ENCODE measurements around the gene ROR1. TPM values are rescaled to one million over a fixed set of nuclear protein-coding genes. Genes with fewer than 3 reads are reported as not detected.

ROR1 gene
- total RNA-seq, 6 experiments from 2014 or later, result 0.04 to 0.58 (median 0.37) TPM

DNA sequence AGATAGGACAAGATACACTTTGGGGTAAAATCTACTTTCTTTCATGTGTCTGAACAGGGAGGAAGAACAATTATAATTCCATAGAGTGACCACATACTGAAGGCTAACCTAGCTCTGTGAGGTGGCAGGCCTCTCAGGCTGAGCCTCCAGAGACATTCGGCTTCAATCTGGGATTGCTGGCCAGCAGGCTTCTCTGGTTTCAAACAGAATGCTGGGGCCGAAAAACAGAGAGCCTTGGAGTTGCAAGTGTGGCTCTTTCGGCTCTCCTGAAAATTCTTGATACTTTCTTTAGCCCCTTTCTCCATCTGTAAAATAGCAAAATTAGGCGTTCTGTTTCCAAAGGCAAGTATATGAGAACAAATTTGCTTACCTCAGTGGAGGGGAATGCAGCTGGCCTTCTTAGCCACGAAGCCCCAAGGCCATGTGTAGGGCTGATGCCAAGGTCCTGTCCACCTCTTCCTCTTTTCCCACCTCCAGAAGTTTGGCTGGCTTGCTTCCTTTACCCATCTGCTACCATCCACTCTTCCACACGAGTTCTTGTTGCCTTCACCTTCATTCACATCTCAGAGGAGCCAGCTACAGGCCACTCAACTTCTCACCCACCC lies 399.6 kb downstream of the ROR1 start:
- ATAC-seq, result no peak
- H3K27ac ChIP-seq, result no peak overlapping the region
- WGBS (ENCODE audit: insufficient coverage, low coverage, low lambda C conversion rate, missing lambda C conversion rate), result 66% methylated on average over 4 of the region's 6 CpGs

DNA sequence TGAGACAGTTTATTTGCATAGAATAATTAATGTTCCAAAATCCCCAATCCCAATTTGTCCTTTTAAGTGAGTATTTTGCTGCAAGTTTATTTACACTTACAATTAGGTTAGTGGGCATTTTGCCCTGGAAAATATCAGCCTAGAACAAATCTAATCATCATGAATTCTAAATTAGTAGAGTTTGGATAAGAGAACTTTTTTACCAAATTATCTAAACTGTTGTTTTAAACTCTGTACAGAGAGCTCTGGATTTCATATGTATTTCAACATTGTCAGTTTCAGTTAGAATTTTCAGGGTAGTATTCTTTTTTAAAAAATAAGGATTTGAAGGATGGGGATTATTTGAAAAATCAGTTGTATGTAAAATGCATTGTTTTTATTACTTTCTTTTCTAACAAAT lies 401.8 kb downstream of the ROR1 start:
- no peak overlapping the region for H3K27ac ChIP-seq
- intact Hi-C loops (cut with DNase I), result no loop called here
- H3K36me3 ChIP-seq, result no peaks in the 10 kb centered on the region

More for the DNA sequence above, 399.6 kb downstream of the ROR1 start:
- Histone ChIP-seq H3K4me1 (no peaks in the 10 kb centered on the region), H3K36me3 (no peaks in the 10 kb centered on the region), H3K4me3 (no peak overlapping the region), H3K9me3 (no peaks in the 10 kb centered on the region), H3K27me3 (no peaks in the 10 kb centered on the region)
- intact Hi-C loops (cut with DNase I), result no loop called here
- no peak for TF ChIP-seq POLR2A (IDR thresholded peaks at IDR 0.05)
- TF ChIP-seq, protein P1, sequence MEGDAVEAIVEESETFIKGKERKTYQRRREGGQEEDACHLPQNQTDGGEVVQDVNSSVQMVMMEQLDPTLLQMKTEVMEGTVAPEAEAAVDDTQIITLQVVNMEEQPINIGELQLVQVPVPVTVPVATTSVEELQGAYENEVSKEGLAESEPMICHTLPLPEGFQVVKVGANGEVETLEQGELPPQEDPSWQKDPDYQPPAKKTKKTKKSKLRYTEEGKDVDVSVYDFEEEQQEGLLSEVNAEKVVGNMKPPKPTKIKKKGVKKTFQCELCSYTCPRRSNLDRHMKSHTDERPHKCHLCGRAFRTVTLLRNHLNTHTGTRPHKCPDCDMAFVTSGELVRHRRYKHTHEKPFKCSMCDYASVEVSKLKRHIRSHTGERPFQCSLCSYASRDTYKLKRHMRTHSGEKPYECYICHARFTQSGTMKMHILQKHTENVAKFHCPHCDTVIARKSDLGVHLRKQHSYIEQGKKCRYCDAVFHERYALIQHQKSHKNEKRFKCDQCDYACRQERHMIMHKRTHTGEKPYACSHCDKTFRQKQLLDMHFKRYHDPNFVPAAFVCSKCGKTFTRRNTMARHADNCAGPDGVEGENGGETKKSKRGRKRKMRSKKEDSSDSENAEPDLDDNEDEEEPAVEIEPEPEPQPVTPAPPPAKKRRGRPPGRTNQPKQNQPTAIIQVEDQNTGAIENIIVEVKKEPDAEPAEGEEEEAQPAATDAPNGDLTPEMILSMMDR (IDR thresholded peaks at IDR 0.05), result no peak
- DNase-seq, result no peak

DNA sequence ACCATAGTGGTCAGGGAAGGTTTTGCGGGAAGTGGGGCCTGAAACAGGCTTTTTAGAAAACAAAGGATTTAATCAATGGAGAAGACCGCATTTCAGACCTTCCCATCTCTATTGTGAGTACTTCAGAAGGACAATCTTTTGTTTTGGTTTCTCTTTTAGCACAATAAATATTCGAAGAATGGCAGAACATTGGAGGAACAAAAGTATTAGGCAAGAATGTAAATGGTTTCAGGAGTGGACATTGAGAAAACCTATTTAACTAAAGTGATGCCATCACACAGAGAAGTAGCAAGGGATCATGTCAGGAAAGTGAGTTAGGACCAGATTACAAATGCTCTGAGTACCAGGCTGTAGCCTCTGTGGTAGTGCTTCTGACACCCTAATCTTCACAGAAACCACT lies 402.8 kb downstream of the ROR1 start:
- Histone ChIP-seq H3K4me1 (no peaks in the 10 kb centered on the region), H3K27ac (no peak overlapping the region), H3K9me3 (no peaks in the 10 kb centered on the region), H3K27me3 (no peaks in the 10 kb centered on the region), H3K36me3 (no peaks in the 10 kb centered on the region), H3K4me3 (no peak overlapping the region)
- TF ChIP-seq POLR2A (IDR thresholded peaks at IDR 0.05), result no peak
- TF ChIP-seq, protein P1 (IDR thresholded peaks at IDR 0.05), result no peak
- 69% methylated on average over 3 of the region's 3 CpGs for WGBS (ENCODE audit: insufficient coverage, low coverage, low lambda C conversion rate, missing lambda C conversion rate)
- intact Hi-C loops (cut with DNase I), result no loop called here
- no peak for ATAC-seq
- no peak for DNase-seq

More for the DNA sequence above, 401.8 kb downstream of the ROR1 start:
- H3K27me3 ChIP-seq, result no peaks in the 10 kb centered on the region
- H3K4me3 ChIP-seq, result no peak overlapping the region
- ATAC-seq (no peak), DNase-seq (no peak)
- no peak for TF ChIP-seq POLR2A (IDR thresholded peaks at IDR 0.05)
- TF ChIP-seq, protein P1 (IDR thresholded peaks at IDR 0.05), result no peak
- H3K4me1 ChIP-seq, result no peaks in the 10 kb centered on the region
- no peaks in the 10 kb centered on the region for H3K9me3 ChIP-seq

DNA sequence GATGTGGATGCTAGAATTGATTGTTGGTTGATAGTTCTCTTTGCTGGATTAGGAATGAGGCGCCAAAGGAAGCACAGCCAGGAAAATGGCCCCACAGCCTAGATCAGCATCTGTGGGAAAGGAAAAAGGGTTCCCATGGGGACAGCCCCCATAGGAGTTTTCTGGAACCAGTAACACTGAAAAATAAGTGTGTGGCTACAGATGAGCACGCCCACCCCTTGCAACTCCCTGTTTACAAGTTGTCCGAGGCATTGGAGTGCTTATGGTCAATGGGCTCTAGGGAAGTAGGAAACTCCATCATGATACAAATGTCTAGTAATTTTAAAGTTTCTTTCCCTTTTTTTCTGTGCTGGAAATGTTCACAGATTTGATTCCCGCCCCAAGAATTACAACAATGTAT lies 405.8 kb downstream of the ROR1 start:
- intact Hi-C loops (cut with DNase I), result no loop called here
- TF ChIP-seq, protein P1 (IDR thresholded peaks at IDR 0.05), result no peak
- TF ChIP-seq POLR2A (IDR thresholded peaks at IDR 0.05), result no peak

DNA sequence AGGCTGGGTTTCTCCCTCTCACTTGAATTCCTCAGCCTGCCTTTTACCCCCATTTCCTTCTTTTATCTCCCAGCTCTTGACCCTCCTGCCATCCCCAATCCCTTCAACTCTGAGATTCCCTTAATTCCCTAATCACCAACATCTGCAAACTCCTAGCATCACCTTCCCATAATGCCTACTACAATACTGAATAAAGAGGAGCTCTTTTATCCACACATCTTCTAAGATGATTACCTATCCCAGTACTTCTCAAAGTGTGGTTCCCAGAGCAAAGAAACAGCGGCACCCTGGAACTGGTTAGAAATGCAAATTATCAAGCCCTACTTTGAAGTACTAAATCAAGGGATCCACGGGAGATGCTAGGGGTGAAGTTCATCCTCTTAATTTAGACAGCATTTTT lies 408.4 kb downstream of the ROR1 start:
- H3K4me1 ChIP-seq, result no peaks in the 10 kb centered on the region
- no peak overlapping the region for H3K4me3 ChIP-seq
- no peaks in the 10 kb centered on the region for H3K27me3 ChIP-seq
- intact Hi-C loops (cut with DNase I), result no loop called here
- 74% methylated on average over 2 of the region's 2 CpGs for WGBS (ENCODE audit: insufficient coverage, low coverage, low lambda C conversion rate, missing lambda C conversion rate)
- H3K27ac ChIP-seq, result no peak overlapping the region
- H3K36me3 ChIP-seq, result no peaks in the 10 kb centered on the region
- H3K9me3 ChIP-seq, result no peaks in the 10 kb centered on the region
- no peak for DNase-seq
- ATAC-seq, result no peak
- TF ChIP-seq, protein P1 (IDR thresholded peaks at IDR 0.05), result no peak
- no peak for TF ChIP-seq POLR2A (IDR thresholded peaks at IDR 0.05)

More for the DNA sequence above, 405.8 kb downstream of the ROR1 start:
- Histone ChIP-seq H3K9me3 (no peaks in the 10 kb centered on the region), H3K4me3 (no peak overlapping the region), H3K36me3 (no peaks in the 10 kb centered on the region), H3K27ac (no peak overlapping the region), H3K4me1 (no peaks in the 10 kb centered on the region), H3K27me3 (no peaks in the 10 kb centered on the region)
- ATAC-seq, result no peak
- WGBS (ENCODE audit: insufficient coverage, low coverage, low lambda C conversion rate, missing lambda C conversion rate), result 73% methylated on average over 4 of the region's 4 CpGs
- no peak for DNase-seq

Measured in right lobe of liver (tissue), 6 donors.